Testis (tissue), 3 donors: ENCODE measurements around the gene PSTPIP1. TPM values are rescaled to one million over a fixed set of nuclear protein-coding genes. Genes with fewer than 3 reads are reported as not detected.

ENCODE experiments used
- DNase-seq: peaks from one replicate; pipeline ENCODE4 v3.0.0-alpha.2; 2019
- H3K27ac ChIP-seq, 2 donors: fragments of 200-600 bp; sonication (generic); one replicate each; pipeline ENCODE4 v1.5.1; 2019
- H3K27me3 ChIP-seq: fragments of 200-600 bp; sonication (generic); one replicate; pipeline ENCODE4 v1.5.1; 2019
- H3K36me3 ChIP-seq: fragments of 200-600 bp; sonication (generic); one replicate; pipeline ENCODE4 v1.5.1; 2017; ENCODE audit warnings: low read depth; ENCODE audit errors: missing control alignments
- H3K4me1 ChIP-seq: fragments of 200-600 bp; sonication (generic); one replicate; pipeline ENCODE4 v1.5.1; 2019
- H3K4me3 ChIP-seq, 2 donors: fragments of 200-600 bp; sonication (generic); one replicate each; pipeline ENCODE4 v1.5.1; 2017 to 2019
- H3K9me3 ChIP-seq: fragments of 200-600 bp; sonication (generic); one replicate; pipeline ENCODE4 v1.5.1; 2017
- POLR2A ChIP-seq: fragments of 450-650 bp; IDR thresholded peaks from one replicate; pipeline ENCODE4 v1.6.1; 2017; ENCODE audit warnings: antibody characterized with exemption, mild to moderate bottlenecking, moderate library complexity
- WGBS, 2 donors: methylation state at CpG; one replicate each; pipeline ENCODE4 v1.1.5; 2018; 5-methylcytosine and 5-hydroxymethylcytosine counted together
- intact Hi-C: fragments of 100-400 bp; cut with DNase I; formaldehyde crosslinking; loops from one replicate; pipeline ENCODE4 v1.15.1; 2023; ENCODE audit warnings: low total_unique reads
- polyA plus RNA-seq: library from polyadenylated mRNA; stranded (reverse); fragments of 350-450 nt; fragmentation: Illumina TruSeq; extraction: RNeasy Lipid Tissue Mini Kit (QIAGEN cat#74804); gene quantifications from one replicate; pipeline ENCODE4 v1.2.3, GENCODE V29; 2014; ENCODE audit warnings: low read depth, low replicate concordance; ENCODE audit not compliant: insufficient read depth
- total RNA-seq, 2 donors: library from RNA; depleted of rRNA; stranded (reverse); fragments of >200 nt; gene quantifications; one replicate each; pipeline ENCODE4 v1.2.3, GENCODE V29; 2016
- TF ChIP-seq, protein P1 (sequence below), 3 experiments: fragments of 450-650 bp in 2 of 3; fragments of 200-600 bp in 1 of 3; sonication (generic) in 1 of 3; IDR thresholded peaks; one replicate each; pipeline ENCODE4 v1.5.1; 2016 to 2019; ENCODE audit warnings: antibody characterized with exemption in 3 of 3, mild to moderate bottlenecking in 2 of 3, moderate library complexity in 1 of 3

The PSTPIP1 gene
- total and polyA plus RNA-seq, 3 donors from 2014 or later: 5.0 to 8.6 (median 7.9) TPM

DNA sequence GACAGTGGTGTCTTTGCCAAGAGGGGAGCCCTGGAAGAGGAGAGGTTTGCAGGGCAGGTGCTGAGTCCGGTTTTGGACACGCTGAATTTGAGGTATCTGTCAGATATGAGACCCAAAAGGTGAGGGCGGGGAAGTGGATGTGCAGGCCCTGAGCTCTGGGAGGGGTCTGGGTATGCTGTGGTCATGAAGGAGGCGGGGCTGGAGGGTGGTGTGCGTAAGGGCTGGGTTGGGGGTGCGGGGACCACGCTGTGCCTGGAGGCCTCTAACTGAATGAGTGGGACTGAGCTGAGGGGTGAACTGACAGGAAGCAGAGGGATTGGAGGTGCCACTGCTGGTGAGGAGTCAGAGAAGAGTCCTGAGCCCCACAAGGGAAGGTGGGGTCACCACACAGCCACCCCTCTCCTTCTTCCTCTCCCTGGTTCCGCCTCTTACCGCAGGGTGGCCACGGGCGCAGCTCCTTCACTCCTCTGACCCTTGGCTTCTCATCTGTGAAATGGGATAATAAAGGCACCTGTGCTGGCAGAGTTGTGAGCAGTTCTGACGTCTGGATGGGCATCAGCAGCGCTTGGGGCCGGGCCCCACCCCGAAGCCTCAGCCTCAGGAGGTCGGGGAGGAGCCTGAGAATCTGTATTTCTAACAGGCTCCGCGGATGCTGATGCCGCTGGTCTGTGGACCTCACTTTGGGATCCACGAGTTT is 28.8 kb downstream of the PSTPIP1 start:
- intact Hi-C loops: no loop called here
- DNase-seq: no peak

DNA sequence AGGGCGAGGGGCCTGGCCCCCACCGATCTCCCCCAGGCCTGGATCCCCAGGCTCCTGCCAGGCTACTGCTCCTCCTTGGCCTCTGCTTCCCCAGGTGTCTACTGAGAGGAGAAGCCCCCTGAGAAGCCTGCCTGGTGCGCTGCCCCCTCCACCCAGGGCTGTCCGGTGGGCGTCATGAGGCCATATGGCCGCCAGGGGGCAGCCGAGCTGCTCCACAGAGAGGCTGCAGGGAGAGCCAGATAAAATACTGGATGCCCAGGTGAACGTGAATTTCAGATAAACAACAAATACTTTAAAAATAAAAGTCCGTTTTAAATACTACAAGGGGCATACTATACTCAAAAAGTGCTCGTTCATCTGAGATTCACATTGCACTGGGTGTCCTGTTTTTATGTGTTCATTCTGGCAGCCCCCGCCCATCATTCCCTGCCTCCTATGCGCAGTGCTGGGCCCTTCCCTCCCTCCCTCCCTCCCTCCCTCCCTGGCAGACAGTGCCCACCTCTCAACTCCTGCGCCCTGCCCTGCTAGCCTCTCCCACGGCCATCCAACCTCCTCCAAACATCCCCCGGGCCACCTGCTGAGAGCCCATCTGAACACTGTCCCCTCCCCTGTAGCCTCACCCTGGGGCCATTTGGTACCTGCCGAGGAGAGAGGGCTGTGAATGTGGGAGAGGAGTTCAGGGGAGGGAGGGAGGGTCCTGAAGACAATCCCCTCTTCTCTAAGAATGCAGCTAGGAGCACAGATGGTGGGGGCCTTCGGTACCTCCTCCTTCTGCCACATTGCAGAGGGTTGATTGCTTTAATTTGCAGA is 29.6 kb downstream of the PSTPIP1 start:
- no peaks in the 10 kb centered on the region for H3K27me3 ChIP-seq
- peak; percentile 82 for DNase-seq
- WGBS, 2 donors: 22 to 34% methylated on average over 13 to 17 of the region's 17 CpGs
- peaks cover 12% of the 10 kb centered on the region for H3K4me1 ChIP-seq
- no peaks in the 10 kb centered on the region for H3K36me3 ChIP-seq
- intact Hi-C loops: no loop called here
- no peaks in the 10 kb centered on the region for H3K9me3 ChIP-seq
- H3K27ac ChIP-seq: no peak overlapping the region
- H3K4me3 ChIP-seq: no peak overlapping the region
- TF ChIP-seq POLR2A: no peak
- TF ChIP-seq, protein P1, sequence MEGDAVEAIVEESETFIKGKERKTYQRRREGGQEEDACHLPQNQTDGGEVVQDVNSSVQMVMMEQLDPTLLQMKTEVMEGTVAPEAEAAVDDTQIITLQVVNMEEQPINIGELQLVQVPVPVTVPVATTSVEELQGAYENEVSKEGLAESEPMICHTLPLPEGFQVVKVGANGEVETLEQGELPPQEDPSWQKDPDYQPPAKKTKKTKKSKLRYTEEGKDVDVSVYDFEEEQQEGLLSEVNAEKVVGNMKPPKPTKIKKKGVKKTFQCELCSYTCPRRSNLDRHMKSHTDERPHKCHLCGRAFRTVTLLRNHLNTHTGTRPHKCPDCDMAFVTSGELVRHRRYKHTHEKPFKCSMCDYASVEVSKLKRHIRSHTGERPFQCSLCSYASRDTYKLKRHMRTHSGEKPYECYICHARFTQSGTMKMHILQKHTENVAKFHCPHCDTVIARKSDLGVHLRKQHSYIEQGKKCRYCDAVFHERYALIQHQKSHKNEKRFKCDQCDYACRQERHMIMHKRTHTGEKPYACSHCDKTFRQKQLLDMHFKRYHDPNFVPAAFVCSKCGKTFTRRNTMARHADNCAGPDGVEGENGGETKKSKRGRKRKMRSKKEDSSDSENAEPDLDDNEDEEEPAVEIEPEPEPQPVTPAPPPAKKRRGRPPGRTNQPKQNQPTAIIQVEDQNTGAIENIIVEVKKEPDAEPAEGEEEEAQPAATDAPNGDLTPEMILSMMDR (IDR thresholded peaks at IDR 0.05): peak; percentile 89 to 97 (median 90)

More for the DNA sequence above, 28.8 kb downstream of the PSTPIP1 start:
- Histone ChIP-seq H3K27ac (no peak overlapping the region), H3K36me3 (no peaks in the 10 kb centered on the region), H3K27me3 (no peaks in the 10 kb centered on the region), H3K4me3 (no peak overlapping the region), H3K4me1 (peaks cover 12% of the 10 kb centered on the region), H3K9me3 (no peaks in the 10 kb centered on the region)
- WGBS, 2 donors: 51 to 57% methylated on average over 10 to 20 of the region's 20 CpGs
- TF ChIP-seq, protein P1 (IDR thresholded peaks at IDR 0.05): no peak
- no peak for TF ChIP-seq POLR2A

DNA sequence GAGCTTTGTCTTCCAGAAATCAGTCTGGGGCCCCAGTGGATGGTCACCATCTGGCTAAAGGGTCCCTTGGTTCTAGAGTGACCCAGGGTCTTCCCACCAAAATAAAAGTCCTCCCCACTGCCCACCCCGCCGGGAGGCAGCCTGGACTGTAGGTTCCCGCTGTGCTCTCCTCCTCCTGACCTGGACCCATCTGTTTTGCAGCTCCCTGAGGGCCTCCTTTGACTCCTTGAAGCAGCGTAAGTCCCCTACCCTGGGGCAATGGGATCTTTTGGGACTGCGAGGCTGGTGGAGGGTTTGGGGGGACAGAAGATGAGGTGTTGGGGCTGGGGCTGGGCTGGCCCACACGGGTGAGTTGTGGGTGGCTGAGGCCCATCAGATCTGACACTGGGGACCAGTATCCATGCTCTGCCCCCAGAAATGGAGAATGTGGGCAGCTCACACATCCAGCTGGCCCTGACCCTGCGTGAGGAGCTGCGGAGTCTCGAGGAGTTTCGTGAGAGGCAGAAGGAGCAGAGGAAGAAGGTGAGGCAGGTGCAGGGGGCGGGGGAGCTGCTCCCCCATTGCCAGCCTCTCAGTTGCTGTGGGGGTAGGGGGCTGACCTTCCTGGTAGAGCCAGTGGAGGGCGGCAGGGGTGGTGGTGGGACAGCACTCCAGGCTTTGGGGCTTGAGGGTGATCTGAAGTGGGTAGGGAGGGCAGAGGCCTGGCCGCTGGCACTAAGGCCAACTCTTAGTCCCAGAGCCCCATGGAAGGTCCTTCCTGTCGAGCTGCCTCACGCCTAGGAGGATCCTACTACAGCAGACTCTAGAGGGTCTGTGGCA is 30.4 kb downstream of the PSTPIP1 start:
- TF ChIP-seq, protein P1 (IDR thresholded peaks at IDR 0.05): no peak
- TF ChIP-seq POLR2A: no peak
- WGBS, 2 donors: 93 to 94% methylated on average over 14 to 15 of the region's 15 CpGs
- peaks cover 12% of the 10 kb centered on the region for H3K4me1 ChIP-seq
- no peak overlapping the region for H3K27ac ChIP-seq
- intact Hi-C loops: no loop called here
- no peaks in the 10 kb centered on the region for H3K36me3 ChIP-seq
- no peaks in the 10 kb centered on the region for H3K27me3 ChIP-seq
- H3K9me3 ChIP-seq: no peaks in the 10 kb centered on the region
- no peak for DNase-seq
- no peak overlapping the region for H3K4me3 ChIP-seq

DNA sequence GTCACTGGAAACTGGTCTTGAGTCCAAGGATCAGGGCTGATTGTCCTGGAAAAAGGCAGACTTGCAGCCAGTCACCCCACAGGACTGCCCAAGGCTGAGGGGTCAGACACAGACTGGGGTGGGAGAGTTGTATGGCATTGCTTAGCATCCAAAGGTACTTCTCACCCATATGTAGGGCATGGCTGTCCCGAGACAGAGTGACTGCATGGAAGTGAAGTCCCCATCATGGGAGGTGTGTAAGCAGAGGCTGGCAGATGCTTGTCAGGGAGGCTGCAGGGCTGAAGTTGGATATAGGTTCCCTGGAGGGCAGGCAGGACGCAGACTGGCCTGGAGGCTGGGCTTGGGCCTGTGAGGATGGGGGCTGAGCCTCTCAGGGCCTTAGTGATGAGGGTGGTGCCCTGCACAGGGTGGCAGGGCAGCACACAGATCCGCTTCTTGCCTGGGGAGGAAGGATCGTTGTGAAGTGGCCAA is 31.1 kb downstream of the PSTPIP1 start:
- H3K27me3 ChIP-seq: no peaks in the 10 kb centered on the region
- H3K27ac ChIP-seq: no peak overlapping the region
- H3K36me3 ChIP-seq: no peaks in the 10 kb centered on the region
- no peaks in the 10 kb centered on the region for H3K9me3 ChIP-seq
- no peak for DNase-seq
- H3K4me1 ChIP-seq: peaks cover 12% of the 10 kb centered on the region
- no peak overlapping the region for H3K4me3 ChIP-seq
- intact Hi-C loops: no loop called here
- 92 to 95% methylated on average over 4 of the region's 4 CpGs for WGBS, 2 donors
- no peak for TF ChIP-seq POLR2A
- TF ChIP-seq, protein P1 (IDR thresholded peaks at IDR 0.05): no peak
